HL-60 (cell line): ENCODE data around the gene FANCM.
"Not testable (repeated sequence)": the region's sequence is repeated elsewhere in the genome, so short reads cannot be mapped to it uniquely, and the experiment has no call there.

ENCODE experiments used
- DNase-seq, 2 experiments: peaks; one replicate each; pipeline ENCODE4 v3.0.0-alpha.2; 2010 to 2020; ENCODE audit warnings: low read depth in 1 of 2, low spot score in 1 of 2
- H3K27ac ChIP-seq: fragments of 250-450 bp; sonication (Bioruptor Pico); replicated peaks from 2 replicates; pipeline ENCODE4 v1.5.1; 2020; ENCODE audit warnings: mild to moderate bottlenecking, moderate library complexity
- H3K27me3 ChIP-seq: fragments of 250-450 bp; sonication (Bioruptor Pico); 2 replicates; pipeline ENCODE4 v1.5.1; 2021; ENCODE audit warnings: mild to moderate bottlenecking, moderate library complexity; ENCODE audit not compliant: insufficient read depth, poor library complexity, severe bottlenecking
- H3K4me3 ChIP-seq: replicated peaks from 2 replicates; pipeline ENCODE4 v1.5.1; 2011; ENCODE audit warnings: mild to moderate bottlenecking, control low read depth, low read length; ENCODE audit not compliant: insufficient read depth
- GABPA ChIP-seq: IDR thresholded peaks from 2 replicates; pipeline ENCODE4 v1.6.1; 2012; ENCODE audit warnings: low read depth
- POLR2AphosphoS5 ChIP-seq: IDR thresholded peaks from 2 replicates; pipeline ENCODE4 v1.6.1; 2012; ENCODE audit warnings: low read depth
- REST ChIP-seq: IDR thresholded peaks from 2 replicates; pipeline ENCODE4 v1.6.1; 2012; ENCODE audit warnings: low read depth; ENCODE audit not compliant: insufficient replicate concordance
- SPI1 ChIP-seq: IDR thresholded peaks from 2 replicates; pipeline ENCODE4 v1.6.1; 2012; ENCODE audit warnings: low read depth, mild to moderate bottlenecking, borderline replicate concordance
- TF ChIP-seq, protein P1 (sequence below): IDR thresholded peaks from one replicate; pipeline ENCODE4 v1.5.1; 2011; ENCODE audit warnings: low read length, control low read depth, inconsistent platforms; ENCODE audit not compliant: insufficient read depth

The FANCM gene

GRCh38 chr14:45135156-45135555 lies 574 bp upstream of the FANCM start:
- Histone ChIP-seq H3K27me3 (no peaks in the 10 kb centered on the region), H3K27ac (peak overlapping the region; percentile 97), H3K4me3 (peak overlapping the region; percentile 39)
- no peak for DNase-seq
- TF ChIP-seq POLR2AphosphoS5: no peak

DNA sequence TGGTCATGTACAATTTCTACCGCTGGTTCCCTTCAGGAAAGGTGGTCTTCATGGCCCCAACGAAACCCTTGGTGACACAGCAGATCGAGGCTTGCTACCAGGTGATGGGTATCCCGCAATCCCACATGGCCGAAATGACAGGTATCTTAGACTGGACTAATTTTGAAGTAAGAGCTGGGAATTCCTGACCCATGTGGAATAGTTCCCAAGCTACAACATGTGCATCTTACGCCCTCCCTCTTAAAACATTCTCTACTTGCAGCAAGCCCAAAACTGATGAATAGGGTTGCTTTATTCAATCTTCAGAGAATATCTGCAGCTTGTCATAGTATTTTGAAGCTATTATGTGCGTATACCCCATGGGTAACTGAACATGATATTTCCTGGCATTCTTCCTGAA lies 669 bp downstream of the FANCM start:
- Histone ChIP-seq H3K27ac (peak overlapping the region; percentile 97), H3K27me3 (no peaks in the 10 kb centered on the region), H3K4me3 (peak overlapping the region; percentile 89)
- no peak for DNase-seq
- TF ChIP-seq REST: no peak
- TF ChIP-seq, protein P1, sequence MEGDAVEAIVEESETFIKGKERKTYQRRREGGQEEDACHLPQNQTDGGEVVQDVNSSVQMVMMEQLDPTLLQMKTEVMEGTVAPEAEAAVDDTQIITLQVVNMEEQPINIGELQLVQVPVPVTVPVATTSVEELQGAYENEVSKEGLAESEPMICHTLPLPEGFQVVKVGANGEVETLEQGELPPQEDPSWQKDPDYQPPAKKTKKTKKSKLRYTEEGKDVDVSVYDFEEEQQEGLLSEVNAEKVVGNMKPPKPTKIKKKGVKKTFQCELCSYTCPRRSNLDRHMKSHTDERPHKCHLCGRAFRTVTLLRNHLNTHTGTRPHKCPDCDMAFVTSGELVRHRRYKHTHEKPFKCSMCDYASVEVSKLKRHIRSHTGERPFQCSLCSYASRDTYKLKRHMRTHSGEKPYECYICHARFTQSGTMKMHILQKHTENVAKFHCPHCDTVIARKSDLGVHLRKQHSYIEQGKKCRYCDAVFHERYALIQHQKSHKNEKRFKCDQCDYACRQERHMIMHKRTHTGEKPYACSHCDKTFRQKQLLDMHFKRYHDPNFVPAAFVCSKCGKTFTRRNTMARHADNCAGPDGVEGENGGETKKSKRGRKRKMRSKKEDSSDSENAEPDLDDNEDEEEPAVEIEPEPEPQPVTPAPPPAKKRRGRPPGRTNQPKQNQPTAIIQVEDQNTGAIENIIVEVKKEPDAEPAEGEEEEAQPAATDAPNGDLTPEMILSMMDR: no peak
- no peak for TF ChIP-seq POLR2AphosphoS5
- no peak for TF ChIP-seq GABPA
- no peak for TF ChIP-seq SPI1

DNA sequence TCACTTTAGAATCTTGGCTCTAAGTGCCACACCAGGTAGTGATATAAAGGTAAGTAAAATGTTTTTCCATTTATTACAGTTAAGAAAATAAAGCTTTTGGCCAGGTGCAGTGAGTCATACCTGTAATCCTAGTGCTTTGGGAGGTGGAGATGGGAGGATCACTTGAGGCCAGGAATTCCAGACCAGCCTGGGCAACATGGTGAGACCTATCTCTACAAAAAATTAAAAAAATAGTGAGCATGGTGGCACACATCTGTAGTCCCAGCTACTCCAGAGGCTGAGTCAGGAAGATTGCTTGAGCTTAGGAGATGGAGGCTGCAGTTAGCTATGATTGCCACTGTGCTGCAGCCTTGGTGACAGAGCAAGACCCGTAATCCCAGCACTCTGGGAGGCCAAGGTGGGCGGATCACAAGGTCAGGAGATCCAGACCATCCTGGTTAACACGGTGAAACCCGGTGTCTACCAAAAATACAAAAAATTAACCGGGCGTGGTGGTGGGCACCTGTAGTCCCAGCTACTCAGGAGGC lies 5.0 kb downstream of the FANCM start:
- TF ChIP-seq REST (no peak), SPI1 (no peak), GABPA (no peak)
- no peak for DNase-seq
- no peaks in the 10 kb centered on the region for H3K27me3 ChIP-seq
- no peak overlapping the region for H3K4me3 ChIP-seq
- H3K27ac ChIP-seq: no peak overlapping the region

DNA sequence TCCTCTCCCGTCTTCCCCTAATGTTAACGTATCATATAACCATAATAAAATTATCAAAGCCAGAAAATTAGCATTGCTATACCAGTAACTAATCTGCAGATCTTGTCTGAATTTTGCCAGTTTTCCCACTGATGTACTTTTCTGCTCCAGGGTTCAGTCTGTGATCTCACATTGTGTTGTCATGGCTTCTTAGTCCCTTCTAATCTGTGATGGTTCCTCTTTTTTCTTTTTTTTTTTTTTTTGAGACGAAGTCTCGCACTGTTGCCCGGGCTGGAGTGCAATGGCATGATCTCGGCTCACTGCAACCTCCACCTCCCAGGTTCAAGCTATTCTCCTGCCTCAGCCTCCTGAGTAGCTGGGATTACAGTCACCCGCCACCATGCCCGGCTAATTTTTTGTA lies 6.4 kb downstream of the FANCM start:
- peak in 1 of 2 experiments; percentile 19 for DNase-seq
- not testable (repeated sequence) for H3K27me3 ChIP-seq, H3K4me3 ChIP-seq
- H3K27ac ChIP-seq: peak overlapping the region; percentile 0; the same call in 1 of the 2 replicates

DNA sequence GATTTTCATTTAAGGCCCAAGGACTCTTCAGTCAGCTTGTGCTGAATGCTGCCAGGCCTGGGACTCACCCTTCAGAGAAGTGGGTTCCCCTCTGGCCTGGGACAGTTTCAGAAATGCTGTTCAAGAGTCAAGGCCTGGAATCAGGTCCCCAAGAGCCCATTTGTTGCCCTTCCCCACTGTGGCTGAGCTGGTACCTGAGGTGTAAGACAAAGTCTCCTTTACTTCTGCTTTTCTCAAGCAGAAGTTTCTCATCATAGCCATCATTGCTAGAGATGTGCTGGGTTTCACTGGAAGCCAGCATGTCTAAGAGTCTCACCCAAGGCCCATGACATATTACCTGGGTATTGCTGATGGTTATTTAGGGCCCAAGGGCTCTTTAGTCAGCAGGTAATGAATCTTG lies 8.9 kb downstream of the FANCM start:
- TF ChIP-seq, protein P1: no peak
- no peak for TF ChIP-seq POLR2AphosphoS5
- DNase-seq: peak in 1 of 2 experiments; percentile 10
- no peaks in the 10 kb centered on the region for H3K27me3 ChIP-seq
- no peak overlapping the region for H3K27ac ChIP-seq
- H3K4me3 ChIP-seq: no peak overlapping the region
